ENCODE data around the gene SLAIN2.
"Not testable (repeated sequence)": the region's sequence is repeated elsewhere in the genome, so short reads cannot be mapped to it uniquely, and the experiment has no call there.

SLAIN2 gene

DNA sequence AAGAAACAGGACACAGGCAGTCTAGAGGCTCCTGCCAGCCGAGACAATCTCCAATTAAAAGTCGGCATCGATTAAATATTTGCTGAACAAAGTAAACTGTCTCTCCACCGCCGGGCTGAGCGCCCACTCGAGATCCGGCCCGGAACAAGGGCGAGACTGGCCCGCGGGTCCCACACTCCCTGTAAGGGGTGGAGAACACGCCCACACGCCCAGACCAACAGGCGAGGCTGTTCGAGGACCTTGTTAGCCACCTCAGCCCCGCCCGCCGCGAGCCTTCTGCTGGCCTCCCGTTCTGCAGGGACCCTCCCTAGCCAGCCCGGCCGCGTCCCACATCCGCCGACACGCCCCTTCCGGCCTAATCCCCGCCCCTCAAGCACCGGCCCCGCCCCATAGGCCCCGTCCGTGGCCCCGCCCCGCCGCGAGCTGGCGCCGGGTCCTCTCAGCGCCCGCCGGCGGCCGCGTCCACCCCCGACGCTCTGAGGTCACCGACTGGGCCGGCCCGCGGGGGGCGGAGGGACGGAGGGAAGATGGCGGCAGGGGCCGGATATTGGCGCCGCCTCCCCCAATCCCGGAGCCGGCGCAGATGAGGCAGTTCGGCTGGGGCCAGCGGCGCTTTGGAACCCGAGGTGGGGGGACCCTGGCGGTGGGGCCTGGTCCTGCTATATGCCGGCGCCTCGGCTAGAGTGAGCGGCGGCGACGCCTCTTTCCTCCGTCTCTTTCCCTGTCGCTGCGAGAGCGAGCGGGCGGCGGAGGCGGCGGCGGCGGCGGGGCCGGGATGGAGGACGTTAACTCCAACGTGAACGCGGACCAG lies at the start of gene SLAIN2:
Gene SLAIN2 (plus strand): TSS at position 565 of the 811 bp plus-strand sequence. CDS start 211 bp downstream, at position 776.
- DNase-seq (ENCODE audit: low spot score), result peak; percentile 100

DNA sequence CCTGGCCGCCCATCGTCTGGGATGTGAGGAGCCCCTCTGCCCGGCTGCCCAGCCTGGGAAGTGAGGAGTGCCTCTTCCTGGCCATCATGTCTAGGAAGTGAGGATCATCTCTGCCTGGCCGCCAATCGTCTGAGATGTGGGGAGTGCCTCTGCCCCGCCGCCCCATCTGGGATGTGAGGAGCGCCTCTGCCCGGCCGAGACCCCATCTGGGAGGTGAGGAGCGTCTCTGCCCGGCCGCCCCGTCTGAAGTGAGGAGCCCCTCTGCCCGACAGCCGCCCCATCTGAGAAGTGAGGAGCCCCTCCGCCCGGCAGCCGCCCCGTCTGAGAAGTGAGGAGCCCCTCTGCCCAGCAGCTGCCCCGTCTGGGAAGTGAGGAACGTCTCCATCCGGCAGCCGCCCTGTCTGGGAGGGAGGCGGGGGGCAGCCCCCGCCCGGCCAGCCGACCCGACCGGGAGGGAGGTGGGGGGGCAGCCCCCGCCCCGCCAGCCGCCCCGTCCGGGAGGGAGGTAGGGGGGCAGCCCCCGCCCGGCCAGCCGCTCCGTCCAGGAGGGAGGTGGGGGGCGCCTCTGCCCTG lies 49.0 kb upstream of the SLAIN2 start:
- not testable (repeated sequence) for DNase-seq (ENCODE audit: low spot score)

DNA sequence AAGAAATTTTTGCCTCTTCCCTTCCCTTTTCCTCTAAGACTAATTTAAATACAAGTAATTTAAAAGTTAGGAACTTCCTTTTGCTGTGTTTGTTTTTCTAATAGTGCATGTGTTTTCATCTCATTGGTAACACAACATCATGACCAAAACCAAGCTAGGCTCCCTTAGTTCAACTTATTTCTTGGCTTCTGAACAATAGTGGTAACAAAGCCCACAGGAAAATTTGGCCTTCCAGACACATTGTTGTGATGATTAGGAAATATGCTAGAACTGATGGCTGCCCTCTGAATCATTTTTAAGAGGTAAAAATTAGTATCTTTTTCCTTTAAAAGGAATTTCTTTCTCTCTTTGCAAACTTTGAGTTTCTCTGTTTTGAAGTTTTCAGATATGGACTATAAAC lies 46.2 kb upstream of the SLAIN2 start:
- no peak for DNase-seq (ENCODE audit: low spot score)

DNA sequence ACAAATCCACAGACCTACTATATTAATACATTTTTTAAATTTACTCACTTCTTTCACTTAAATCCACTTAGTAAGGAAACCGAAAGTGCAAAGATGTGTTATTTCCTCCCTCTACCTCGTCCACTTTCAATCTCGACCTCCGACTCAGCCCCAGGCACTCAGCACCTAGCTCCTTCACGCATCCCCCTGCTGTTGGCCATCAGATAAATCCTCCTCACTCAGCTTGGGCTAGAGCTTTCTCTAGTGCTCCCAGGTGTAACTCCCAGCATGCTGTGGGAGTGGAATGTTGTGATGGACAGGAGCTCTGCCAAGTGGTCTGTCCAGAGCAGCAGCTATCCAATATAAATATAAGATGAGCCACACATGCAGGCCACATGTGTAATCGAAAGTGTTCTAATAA lies 45.0 kb upstream of the SLAIN2 start:
- DNase-seq (ENCODE audit: low spot score), result no peak

DNA sequence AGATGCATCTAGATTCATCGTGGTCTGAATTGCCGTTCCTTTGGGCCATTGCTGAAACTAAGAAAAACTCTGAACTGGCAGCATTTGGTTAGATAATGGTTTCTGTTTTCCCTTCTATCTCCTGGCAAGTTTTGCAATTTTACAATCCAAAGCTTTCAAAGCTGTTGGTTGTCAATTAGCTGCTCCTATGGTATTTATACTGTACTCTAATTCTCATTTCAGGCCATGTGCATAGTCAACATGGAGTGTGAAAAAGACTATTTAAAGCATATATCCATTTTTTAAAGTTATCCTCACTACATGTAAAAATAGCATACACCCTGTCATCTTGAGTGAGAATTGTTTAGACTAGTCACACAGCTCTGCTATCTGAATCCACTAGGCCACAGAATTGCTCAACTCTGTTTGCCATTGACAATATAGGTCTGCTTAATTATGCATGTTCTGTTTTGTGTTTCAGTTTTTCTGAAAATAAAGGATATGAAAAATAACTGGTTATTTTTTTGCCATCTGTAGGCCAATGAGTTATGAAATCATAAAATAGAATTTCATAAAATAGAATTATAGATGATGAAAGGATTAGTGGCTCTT lies 44.0 kb upstream of the SLAIN2 start:
- no peak for DNase-seq (ENCODE audit: low spot score)

DNA sequence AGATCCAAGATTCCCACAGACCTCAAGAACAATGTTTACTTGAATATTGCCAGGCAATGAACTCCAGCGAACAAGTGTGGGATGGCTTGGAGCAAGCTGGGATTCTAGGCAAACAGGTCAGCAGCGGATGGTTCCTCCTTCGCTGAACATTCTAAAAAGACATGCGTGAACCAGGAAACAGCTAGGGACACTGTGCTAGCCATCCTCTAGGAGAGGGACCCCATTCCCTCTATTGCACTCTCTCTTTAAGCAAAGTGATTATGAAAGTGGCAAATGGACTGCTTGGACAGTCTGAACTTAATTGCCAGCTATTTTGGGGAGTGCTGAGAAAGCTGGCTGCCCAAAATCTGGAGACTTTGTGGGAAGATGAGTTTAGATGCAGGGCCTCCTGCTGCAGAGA lies 41.8 kb upstream of the SLAIN2 start:
- no peak for DNase-seq (ENCODE audit: low spot score)

DNA sequence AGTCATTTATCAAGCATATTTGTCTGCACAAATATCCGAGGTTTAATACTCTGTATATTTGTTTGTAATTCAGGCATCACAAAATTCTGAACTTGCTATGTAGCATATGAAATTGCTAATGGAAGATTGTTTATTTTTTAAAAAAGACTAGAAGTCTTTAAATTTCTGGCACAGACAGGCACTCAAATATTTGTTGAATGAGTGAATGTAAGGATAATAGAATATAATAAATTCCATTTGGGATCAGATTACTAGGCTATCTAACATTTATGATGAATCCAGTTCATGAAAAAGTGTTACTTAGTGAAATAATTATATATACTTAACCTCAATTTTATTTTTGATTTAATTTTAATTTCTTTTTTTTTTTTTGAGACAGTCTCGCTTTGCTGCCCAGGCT lies 41.3 kb upstream of the SLAIN2 start:
- DNase-seq (ENCODE audit: low spot score), result no peak

DNA sequence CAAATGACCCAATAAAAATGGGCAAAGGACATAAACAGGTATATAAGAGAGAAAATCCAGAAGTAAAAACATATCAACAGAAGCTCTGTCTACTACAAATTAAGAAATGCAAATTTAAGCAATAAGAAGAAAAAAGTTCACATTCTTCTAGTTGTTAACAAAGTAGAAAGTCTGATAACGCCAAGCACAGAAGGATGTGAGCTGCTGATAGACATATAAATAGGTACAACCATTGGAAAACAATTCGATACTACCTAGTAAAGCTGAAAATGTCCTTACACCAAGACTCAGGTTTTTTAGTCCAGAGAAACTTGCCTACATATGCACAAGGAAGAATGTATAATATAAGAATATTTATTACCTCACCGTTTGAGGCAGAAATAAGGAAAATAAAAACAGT lies 35.8 kb upstream of the SLAIN2 start:
- no peak for DNase-seq (ENCODE audit: low spot score)

DNA sequence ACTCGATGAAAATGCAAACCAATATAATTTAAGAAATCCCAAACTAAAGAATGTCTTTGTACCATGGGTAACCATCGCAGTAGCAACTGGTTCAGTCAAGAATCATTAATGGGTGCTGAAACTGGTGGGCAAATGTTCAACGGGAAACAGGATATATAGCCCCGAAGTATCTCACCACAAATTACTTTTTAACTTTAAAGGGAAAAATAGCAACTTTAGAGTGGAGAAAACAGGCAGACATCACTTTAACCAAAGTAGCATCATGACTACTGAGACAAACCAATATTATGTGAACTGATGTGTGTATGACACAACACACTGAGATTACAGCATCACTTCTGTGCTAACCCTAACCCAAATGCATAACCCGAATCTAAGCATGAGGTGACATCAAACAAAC lies 33.8 kb upstream of the SLAIN2 start:
- no peak for DNase-seq (ENCODE audit: low spot score)

DNA sequence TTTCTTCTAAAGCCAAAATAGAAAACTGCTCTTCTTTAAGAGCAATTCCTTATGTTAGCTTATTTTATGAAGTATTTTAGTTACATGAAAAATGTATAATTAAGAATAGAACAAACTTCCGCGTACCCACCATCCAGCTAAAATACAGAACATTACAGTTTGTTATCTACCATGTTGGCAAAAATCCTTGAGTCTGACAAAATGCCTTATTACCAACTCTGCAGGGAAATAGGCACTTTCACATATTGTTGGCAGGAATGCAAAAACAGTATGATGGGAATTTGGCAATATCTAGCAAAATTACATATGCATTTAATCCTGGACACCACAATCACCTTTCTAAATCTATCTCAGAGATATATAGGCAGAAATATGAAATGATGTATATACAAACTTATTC lies 32.4 kb upstream of the SLAIN2 start:
- DNase-seq (ENCODE audit: low spot score), result no peak

DNA sequence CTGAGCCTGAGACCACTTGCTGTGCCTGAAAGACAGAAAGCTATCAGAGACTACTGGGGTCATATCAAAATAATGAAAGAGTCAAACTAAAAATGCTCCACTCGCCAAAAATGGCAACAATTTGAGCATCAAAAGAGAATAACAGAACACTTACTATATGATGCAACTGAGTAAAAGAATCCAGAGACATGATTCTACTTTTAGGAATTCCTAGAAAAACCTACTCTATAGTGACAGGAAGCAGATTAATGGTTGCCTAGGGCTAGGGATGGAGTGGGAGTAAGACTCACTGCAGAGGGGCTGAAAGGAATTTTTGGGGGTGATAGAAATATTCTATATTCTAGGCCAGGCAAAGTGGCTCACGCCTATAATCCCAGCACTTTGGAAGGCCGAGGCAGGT lies 29.4 kb upstream of the SLAIN2 start:
- no peak for DNase-seq (ENCODE audit: low spot score)

DNA sequence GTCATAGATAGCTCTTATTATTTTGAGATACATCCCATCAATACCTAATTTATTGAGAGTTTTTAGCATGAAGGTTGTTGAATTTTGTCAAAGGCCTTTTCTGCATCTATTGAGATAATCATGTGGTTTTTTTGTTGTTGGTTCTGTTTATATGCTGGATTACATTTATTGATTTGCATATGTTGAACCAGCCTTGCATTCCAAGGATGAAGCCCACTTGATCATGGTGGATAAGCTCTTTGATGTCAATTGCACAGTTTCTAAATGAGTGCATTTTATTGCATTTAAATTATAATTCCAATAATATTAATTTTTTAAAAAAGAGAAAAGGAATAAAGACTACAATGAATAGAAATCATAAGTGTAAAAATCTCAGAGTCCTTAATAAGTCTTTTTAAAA lies 26.6 kb upstream of the SLAIN2 start:
- not testable (repeated sequence) for DNase-seq (ENCODE audit: low spot score)

DNA sequence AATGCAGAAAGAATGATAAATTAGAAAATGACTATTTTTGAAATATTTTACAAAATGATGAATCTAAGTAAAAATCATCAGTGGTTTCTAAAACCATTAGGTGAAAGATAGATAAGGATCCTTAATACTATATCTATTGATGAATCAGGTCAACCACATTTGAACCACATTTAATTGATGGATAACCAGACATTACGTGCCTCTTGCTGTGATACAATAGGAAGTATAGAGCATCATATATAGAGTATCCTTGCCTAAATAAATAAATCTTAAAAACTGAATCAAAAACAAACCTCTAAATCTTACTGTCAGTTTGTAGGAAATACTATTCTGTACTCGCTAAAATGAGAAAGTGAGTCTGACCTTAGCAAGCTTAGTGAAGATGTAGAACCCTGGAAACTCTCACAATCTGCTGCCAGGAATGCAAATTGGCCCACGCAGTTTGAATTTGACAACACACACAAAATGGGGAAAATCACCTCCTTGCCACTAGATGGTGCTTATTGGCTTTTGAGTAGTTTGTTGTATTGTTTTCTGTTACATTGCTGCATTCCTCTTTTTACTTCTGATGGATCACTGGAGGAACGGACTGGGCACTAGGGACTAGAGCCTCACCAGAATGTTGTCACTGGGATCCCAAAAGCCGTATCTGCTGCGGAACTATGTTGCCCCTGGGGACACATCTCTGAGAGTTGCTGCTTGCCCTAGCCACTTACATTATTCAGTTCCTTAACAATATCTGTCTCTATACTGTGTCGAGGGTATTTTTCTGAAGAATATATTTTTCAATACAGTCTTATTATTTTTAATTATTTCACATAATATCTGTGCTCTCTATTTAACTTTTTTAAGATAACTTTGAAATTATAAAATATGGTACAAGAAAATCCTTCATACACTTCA lies 25.4 kb upstream of the SLAIN2 start:
- DNase-seq (ENCODE audit: low spot score), result no peak

DNA sequence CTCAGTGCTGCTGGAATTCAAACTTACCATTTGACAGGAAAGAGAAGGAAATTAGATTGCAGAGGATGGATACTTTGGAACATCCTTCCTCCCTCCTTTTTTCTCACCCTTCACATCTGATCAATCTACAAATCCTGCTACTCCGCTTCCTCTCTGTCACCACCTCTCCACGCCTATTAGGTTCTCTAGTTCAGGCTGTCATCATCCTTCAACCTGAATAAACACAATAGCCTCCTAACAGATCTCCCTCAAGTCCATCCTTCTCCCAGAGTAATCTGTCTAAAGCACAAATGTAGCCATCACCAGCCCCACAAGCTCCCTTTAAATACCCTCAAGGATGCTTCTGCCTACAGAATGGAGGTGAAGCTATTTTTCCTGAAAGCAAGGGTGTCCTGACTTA lies 20.0 kb upstream of the SLAIN2 start:
- DNase-seq (ENCODE audit: low spot score), result no peak

DNA sequence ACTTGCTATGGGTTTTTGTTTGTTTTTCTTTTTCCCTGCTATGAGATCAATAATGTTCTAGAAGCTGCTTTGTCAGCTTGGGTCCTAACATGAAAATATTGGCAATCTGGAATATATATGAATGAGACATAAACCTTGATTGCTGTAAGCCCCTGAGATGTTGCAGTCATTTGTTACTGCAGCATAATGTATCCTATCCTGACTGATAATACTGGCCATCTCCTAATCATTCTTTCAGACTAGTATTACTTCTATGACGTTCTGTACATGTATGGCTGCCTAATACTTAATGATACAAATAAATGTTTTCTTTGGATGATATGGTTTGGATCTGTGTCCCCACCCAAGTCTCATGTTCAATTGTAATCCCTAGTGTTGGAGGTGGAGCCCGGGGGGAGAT lies 19.3 kb upstream of the SLAIN2 start:
- no peak for DNase-seq (ENCODE audit: low spot score)

DNA sequence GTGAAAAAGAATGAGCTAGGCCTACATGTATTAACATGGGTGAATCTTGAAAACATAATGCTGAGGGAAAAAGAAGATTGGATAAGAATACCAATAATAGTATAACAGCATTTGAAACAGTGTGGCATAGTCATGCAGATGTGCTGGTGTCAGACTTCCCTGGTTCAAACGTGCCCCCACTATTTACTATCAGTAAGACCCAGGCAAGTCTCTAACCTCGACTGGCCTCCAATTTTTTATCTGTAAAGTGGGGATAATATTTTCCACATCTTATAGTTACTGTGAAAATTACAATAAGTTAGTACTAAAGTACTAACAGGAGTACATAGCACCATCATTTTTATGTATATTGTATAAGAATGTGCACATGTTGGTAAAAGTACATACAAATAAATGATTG lies 17.0 kb upstream of the SLAIN2 start:
- DNase-seq (ENCODE audit: low spot score), result no peak

DNA sequence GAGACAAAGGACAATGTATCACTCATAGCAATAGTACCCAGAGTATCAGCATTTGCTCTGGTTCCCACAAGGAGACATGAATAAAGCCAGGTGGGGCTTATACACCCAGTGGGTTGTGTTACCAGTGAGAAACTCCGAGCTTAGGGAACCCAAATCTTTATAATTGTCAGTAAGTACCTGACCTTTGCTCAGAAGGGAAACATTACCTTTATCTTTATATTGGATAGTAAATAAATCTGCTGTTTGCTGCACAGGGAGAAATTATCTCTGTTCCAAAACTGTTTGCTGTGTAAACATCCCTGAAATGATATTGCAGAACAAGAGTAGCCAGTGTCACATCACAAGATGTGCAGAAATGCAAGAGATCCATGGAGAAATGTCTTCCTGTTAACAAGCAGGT lies 12.1 kb upstream of the SLAIN2 start:
- DNase-seq (ENCODE audit: low spot score), result no peak

DNA sequence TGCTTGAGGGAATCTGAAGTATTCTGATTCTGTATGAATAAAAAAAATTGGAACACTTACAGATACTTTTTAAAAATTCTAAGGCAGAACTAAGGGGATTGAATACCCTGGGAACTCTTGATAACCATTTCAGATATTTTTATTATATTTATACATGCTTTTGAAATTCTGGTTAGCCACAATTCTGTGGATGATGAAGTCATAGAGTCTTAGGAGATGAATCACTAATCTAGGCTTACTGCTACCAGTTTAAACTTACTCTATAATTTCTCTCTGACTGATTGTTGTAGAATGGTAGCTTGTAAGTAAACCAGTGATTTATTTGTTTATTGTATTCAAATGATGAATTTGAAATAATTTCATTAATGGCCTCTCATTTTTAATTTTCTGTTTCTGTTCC lies 11.4 kb upstream of the SLAIN2 start:
- DNase-seq (ENCODE audit: low spot score), result no peak

DNA sequence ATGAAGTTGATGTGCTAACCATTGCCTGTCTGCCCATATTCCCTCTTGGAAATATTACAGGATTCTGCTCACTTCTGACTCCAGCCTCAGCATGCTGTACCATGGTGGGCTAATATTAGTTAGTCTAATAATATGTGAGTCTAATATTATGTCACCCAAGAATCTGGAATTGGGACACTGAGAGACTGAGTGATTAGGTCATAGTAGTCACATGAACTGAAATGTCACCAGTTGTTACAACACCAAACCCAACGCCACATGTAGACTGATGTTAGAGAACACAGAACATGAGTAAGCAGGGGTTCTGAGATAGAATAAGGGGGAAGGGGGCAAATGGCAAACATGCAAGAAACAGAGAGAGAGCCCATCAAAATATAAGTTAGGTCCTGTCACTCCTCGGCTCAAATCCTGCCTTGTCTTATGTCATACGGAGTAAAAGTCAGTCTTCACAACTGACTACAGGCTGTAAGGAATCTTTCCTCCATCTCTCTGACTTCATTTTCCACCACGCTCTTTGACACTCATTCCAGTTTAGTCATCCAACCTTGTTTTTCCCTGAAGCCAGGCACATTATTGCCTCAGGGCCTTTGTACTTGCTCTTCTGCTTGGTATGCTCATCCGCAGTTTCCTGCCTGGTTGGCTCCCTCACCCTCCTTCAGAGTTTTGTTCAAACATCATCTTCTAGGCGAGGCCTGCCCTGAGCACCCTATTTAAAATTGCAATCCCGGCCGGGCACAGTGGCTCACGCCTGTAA lies 9.6 kb upstream of the SLAIN2 start:
- no peak for DNase-seq (ENCODE audit: low spot score)

DNA sequence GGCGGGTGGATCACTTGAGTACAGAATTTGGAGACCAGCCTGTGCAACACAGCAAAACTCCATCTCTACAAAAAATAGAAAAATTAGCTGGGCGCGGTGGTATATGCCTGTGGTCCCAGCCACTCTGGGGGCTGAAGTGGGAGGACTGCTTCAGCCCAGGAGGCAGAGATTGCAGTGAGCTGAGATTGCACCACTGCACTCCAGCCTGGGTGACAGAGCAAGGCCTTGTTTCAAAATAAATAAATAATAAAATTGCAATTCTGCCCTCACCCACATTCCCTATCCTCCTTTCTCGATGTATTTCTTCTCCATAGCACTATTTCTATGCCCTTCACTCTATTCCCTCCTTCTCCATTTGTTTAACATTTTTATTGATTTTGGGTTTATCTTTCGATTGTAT lies 8.7 kb upstream of the SLAIN2 start:
- no peak for DNase-seq (ENCODE audit: low spot score)

DNA sequence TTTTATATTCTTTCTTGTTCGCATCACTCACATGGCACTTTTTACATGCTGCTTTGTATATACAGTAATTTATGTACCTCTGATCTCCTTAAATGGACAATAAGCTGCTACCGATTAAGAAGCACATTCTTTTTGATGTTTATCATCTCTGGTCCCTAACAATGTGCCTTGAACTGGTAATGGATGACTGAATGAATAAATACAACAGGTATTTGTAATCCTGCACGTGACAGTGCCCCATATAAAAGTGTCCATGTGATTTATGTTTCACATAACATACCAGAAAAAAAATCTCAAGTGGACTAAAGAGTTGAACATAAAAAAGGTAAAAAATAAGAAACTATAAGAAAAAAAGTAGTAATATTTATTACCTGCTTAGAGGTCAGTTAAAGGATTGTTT lies 7.7 kb upstream of the SLAIN2 start:
- DNase-seq (ENCODE audit: low spot score), result no peak

DNA sequence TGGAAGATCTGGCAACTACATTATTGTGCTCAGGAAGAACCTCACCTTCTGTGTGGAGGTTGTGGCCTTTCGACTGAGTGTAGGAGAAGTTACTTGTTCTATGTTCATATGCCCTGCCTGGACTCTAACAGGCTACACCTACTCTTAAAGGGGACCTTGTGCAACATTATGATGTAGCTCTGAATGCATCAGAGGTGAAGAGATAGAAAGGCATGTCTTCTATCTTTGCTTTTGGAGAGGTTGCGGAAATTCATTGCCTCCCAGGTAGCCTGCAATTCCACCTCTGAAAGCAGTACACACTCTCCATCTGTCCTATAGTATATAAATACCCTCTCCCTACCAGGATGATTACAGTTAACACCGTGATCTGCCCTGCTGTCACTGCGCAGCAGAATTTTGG lies 7.1 kb upstream of the SLAIN2 start:
- DNase-seq (ENCODE audit: low spot score), result no peak
